Esophagus muscularis mucosa (tissue), 4 donors: ENCODE measurements around the gene MAP4K1. TPM values are rescaled to one million over a fixed set of nuclear protein-coding genes. Genes with fewer than 3 reads are reported as not detected.

ENCODE experiments used
- DNase-seq: peaks from one replicate; pipeline ENCODE4 v3.0.0-alpha.2; 2017; ENCODE audit errors: extremely low spot score
- H3K27ac ChIP-seq, 4 donors: fragments of 200-600 bp; sonication (generic); replicated peaks in 1 of 4; 1 replicate in 3 of 4; 2 replicates in 1 of 4; pipeline ENCODE4 v1.5.1; 2016 to 2019; ENCODE audit warnings: mild to moderate bottlenecking in 1 of 4
- H3K27me3 ChIP-seq, 4 donors: fragments of 200-600 bp; sonication (generic); one replicate each; pipeline versions ENCODE4 v1.5.1 to v1.6.0; 2016 to 2019
- H3K36me3 ChIP-seq, 4 donors: fragments of 200-600 bp; sonication (generic); one replicate each; pipeline ENCODE4 v1.5.1; 2016 to 2019
- H3K4me1 ChIP-seq, 4 donors: fragments of 200-600 bp; sonication (generic); one replicate each; pipeline ENCODE4 v1.5.1; 2016 to 2019
- H3K4me3 ChIP-seq, 4 donors: fragments of 200-600 bp; sonication (generic); 1 replicate in 2 of 4; 2 replicates in 2 of 4; pipeline ENCODE4 v1.5.1; 2016 to 2019; ENCODE audit warnings: mild to moderate bottlenecking in 4 of 4, moderate library complexity in 1 of 4
- H3K9me3 ChIP-seq, 4 donors: fragments of 200-600 bp; sonication (generic); 1 replicate in 3 of 4; 2 replicates in 1 of 4; pipeline ENCODE4 v1.5.1; 2016 to 2019
- CTCF ChIP-seq, 3 experiments: fragments of 200-600 bp in 2 of 3; fragments of 450-650 bp in 1 of 3; sonication (generic) in 2 of 3; IDR thresholded peaks; one replicate each; pipeline ENCODE4 v1.5.1; 2017 to 2019; ENCODE audit warnings: antibody characterized with exemption in 3 of 3, mild to moderate bottlenecking in 2 of 3, moderate library complexity in 1 of 3
- EP300 ChIP-seq: sonication (generic); formaldehyde crosslinking; IDR thresholded peaks from one replicate; pipeline ENCODE4 v1.6.1; 2017; ENCODE audit warnings: antibody characterized with exemption
- POLR2A ChIP-seq: fragments of 450-650 bp; IDR thresholded peaks from one replicate; pipeline ENCODE4 v1.6.1; 2017; ENCODE audit warnings: antibody characterized with exemption, moderate library complexity, mild to moderate bottlenecking, low read depth
- POLR2AphosphoS5 ChIP-seq, 2 donors: sonication (generic); formaldehyde crosslinking; IDR thresholded peaks; one replicate each; pipeline ENCODE4 v1.6.1; 2017; ENCODE audit warnings: antibody characterized with exemption in 2 of 2
- WGBS: methylation state at CpG from one replicate; pipeline ENCODE4 v1.1.5; 2018; 5-methylcytosine and 5-hydroxymethylcytosine counted together
- intact Hi-C: fragments of 100-400 bp; cut with DNase I; formaldehyde crosslinking; loops from one replicate; pipeline ENCODE4 v1.15.1; 2023
- total RNA-seq, 4 donors: library from RNA; depleted of rRNA; stranded (reverse); fragments of >200 nt; gene quantifications; one replicate each; pipeline versions ENCODE4 v1.1.0 to v1.2.1, GENCODE V29; 2016

The MAP4K1 gene
- total RNA-seq, 4 donors from 2014 or later, result 1.2 to 4.5 (median 3.1) TPM

GRCh38 chr19:38599722-38600121 lies 18.0 kb downstream of the MAP4K1 start:
- WGBS, result 85% methylated on average over 11 of the region's 11 CpGs
- H3K36me3 ChIP-seq, result no peaks in the 10 kb centered on the region
- no peak overlapping the region for H3K4me3 ChIP-seq
- H3K27me3 ChIP-seq, result peaks cover 0 to 20% (median 7%) of the 10 kb centered on the region in 4 donors
- DNase-seq, result no peak
- no peak overlapping the region for H3K27ac ChIP-seq
- no peaks in the 10 kb centered on the region for H3K9me3 ChIP-seq
- intact Hi-C loops, result loop anchor here (10.0 kb wide), 1 partner anchor 55 kb away; no protein-coding TSS in a partner anchor
- TF ChIP-seq CTCF (IDR thresholded peaks at IDR 0.05) (no peak), POLR2AphosphoS5 (IDR thresholded peaks at IDR 0.05) (no peak), POLR2A (no peak), EP300 (no peak)
- H3K4me1 ChIP-seq, result peaks cover 3 to 10% (median 8%) of the 10 kb centered on the region in 4 donors

GRCh38 chr19:38597075-38597474 lies 20.7 kb downstream of the MAP4K1 start:
- Histone ChIP-seq H3K27me3 (peaks cover 0 to 45% (median 7%) of the 10 kb centered on the region in 4 donors), H3K4me1 (peaks cover 3 to 10% (median 8%) of the 10 kb centered on the region in 4 donors), H3K36me3 (no peaks in the 10 kb centered on the region), H3K4me3 (no peak overlapping the region), H3K27ac (no peak overlapping the region), H3K9me3 (no peaks in the 10 kb centered on the region)
- DNase-seq, result no peak
- 84% methylated on average over 5 of the region's 11 CpGs for WGBS
- intact Hi-C loops, result no loop called here
- TF ChIP-seq CTCF (IDR thresholded peaks at IDR 0.05) (no peak), POLR2AphosphoS5 (IDR thresholded peaks at IDR 0.05) (no peak), EP300 (no peak), POLR2A (no peak)

- DNase-seq, result no peak
- Histone ChIP-seq H3K9me3 (no peaks in the 10 kb centered on the region), H3K4me1 (peaks cover 3 to 10% (median 8%) of the 10 kb centered on the region in 4 donors), H3K27me3 (peaks cover 0 to 52% (median 7%) of the 10 kb centered on the region in 4 donors), H3K36me3 (no peaks in the 10 kb centered on the region), H3K4me3 (peak overlapping the region; percentile 9 to 36 (median 32)), H3K27ac (no peak overlapping the region)
- 38% methylated on average over 47 of the region's 55 CpGs for WGBS
- intact Hi-C loops, result no loop called here
- TF ChIP-seq POLR2A (no peak), CTCF (IDR thresholded peaks at IDR 0.05) (no peak), POLR2AphosphoS5 (IDR thresholded peaks at IDR 0.05) (no peak), EP300 (no peak)
These were observed 21.4 kb downstream of the MAP4K1 start for GRCh38 chr19:38596057-38596981.

- TF ChIP-seq POLR2A (no peak), EP300 (no peak), CTCF (IDR thresholded peaks at IDR 0.05) (no peak), POLR2AphosphoS5 (IDR thresholded peaks at IDR 0.05) (no peak)
- 81% methylated on average over 6 of the region's 6 CpGs for WGBS
- H3K36me3 ChIP-seq, result no peaks in the 10 kb centered on the region
- no peak for DNase-seq
- no peak overlapping the region for H3K4me3 ChIP-seq
- peaks cover 3 to 10% (median 8%) of the 10 kb centered on the region in 4 donors for H3K4me1 ChIP-seq
- no peak overlapping the region for H3K27ac ChIP-seq
- H3K9me3 ChIP-seq, result no peaks in the 10 kb centered on the region
- H3K27me3 ChIP-seq, result peaks cover 0 to 52% (median 7%) of the 10 kb centered on the region in 4 donors
- intact Hi-C loops, result no loop called here
These were observed 24.8 kb downstream of the MAP4K1 start for GRCh38 chr19:38592940-38593339.
